WERI-Rb-1 (cell line): ENCODE measurements around the gene ATAD1.
"Not testable (repeated sequence)": the region's sequence is repeated elsewhere in the genome, so short reads cannot be mapped to it uniquely, and the experiment has no call there.

Experiments used
- DNase-seq: peaks from one replicate; pipeline ENCODE4 v3.0.0-alpha.2; 2020
- H3K27ac ChIP-seq: fragments of 250-450 bp; sonication (Bioruptor Pico); 2 replicates; pipeline ENCODE4 v1.5.1; 2020; ENCODE audit warnings: mild to moderate bottlenecking, moderate library complexity
- H3K27me3 ChIP-seq: fragments of 250-450 bp; sonication (Bioruptor Pico); 2 replicates; pipeline ENCODE4 v1.5.1; 2021; ENCODE audit warnings: mild to moderate bottlenecking, low read depth, moderate library complexity; ENCODE audit not compliant: insufficient read depth, severe bottlenecking
- H3K36me3 ChIP-seq: fragments of 250-450 bp; sonication (Bioruptor Pico); 2 replicates; pipeline ENCODE4 v1.5.1; 2020; ENCODE audit warnings: mild to moderate bottlenecking, moderate library complexity
- H3K4me3 ChIP-seq: 2 replicates; pipeline ENCODE4 v1.5.1; 2011; ENCODE audit warnings: low read depth, mild to moderate bottlenecking, control low read depth, low read length
- H3K9me3 ChIP-seq: fragments of 250-450 bp; sonication (Bioruptor Pico); 2 replicates; pipeline ENCODE4 v1.5.1; 2021; ENCODE audit warnings: mild to moderate bottlenecking, moderate library complexity; ENCODE audit not compliant: severe bottlenecking
- CTCF ChIP-seq: IDR thresholded peaks from 2 replicates; pipeline ENCODE4 v1.5.1; 2011; ENCODE audit warnings: low read depth, mild to moderate bottlenecking, control low read depth, inconsistent platforms, low read length

The ATAD1 gene

GRCh38 chr10:87817609-87818504 is at the start of gene ATAD1:
TSS of gene ATAD1 (minus strand) at chr10:87818226. CDS start at chr10:87814599, 3,627 bp downstream.
- Histone ChIP-seq H3K4me3 (peak within 1 kb of the TSS; percentile 96), H3K9me3 (no peaks in the 10 kb centered on the region), H3K36me3 (peaks cover 14% of the 10 kb centered on the region), H3K27ac (peak within 1 kb of the TSS; percentile 84), H3K27me3 (no peaks in the 10 kb centered on the region)
- peak; percentile 91 for DNase-seq
- 0 out of 2 replicates have a peak, but pooled peaks have one; percentile 13 for TF ChIP-seq CTCF

- no peak overlapping the region for H3K27ac ChIP-seq
Measured at GRCh38 chr10:87867453-87867852, 49.4 kb upstream of the ATAD1 start.

GRCh38 chr10:87866412-87866974 is 48.5 kb upstream of the ATAD1 start:
- no peak for TF ChIP-seq CTCF
- no peaks in the 10 kb centered on the region for H3K9me3 ChIP-seq
- no peak overlapping the region for H3K27ac ChIP-seq

More at GRCh38 chr10:87867453-87867852, 49.4 kb upstream of the ATAD1 start:
- Histone ChIP-seq H3K4me3 (no peak overlapping the region), H3K9me3 (no peaks in the 10 kb centered on the region), H3K36me3 (no peaks in the 10 kb centered on the region), H3K27me3 (no peaks in the 10 kb centered on the region)
- no peak for DNase-seq
- no peak for TF ChIP-seq CTCF

GRCh38 chr10:87865241-87865881 is 47.3 kb upstream of the ATAD1 start:
- no peaks in the 10 kb centered on the region for H3K36me3 ChIP-seq
- H3K4me3 ChIP-seq: peak overlapping the region; percentile 68
- no peaks in the 10 kb centered on the region for H3K27me3 ChIP-seq
- TF ChIP-seq CTCF: no peak
- DNase-seq: no peak
- H3K27ac ChIP-seq: peak overlapping the region; percentile 74
- no peaks in the 10 kb centered on the region for H3K9me3 ChIP-seq

More at GRCh38 chr10:87866412-87866974, 48.5 kb upstream of the ATAD1 start:
- Histone ChIP-seq H3K27me3 (no peaks in the 10 kb centered on the region), H3K36me3 (no peaks in the 10 kb centered on the region), H3K4me3 (peak overlapping the region; percentile 68)
- no peak for DNase-seq

GRCh38 chr10:87864496-87865059 is 46.6 kb upstream of the ATAD1 start:
- Histone ChIP-seq H3K36me3 (no peaks in the 10 kb centered on the region), H3K27ac (peak overlapping the region; percentile 74), H3K27me3 (no peaks in the 10 kb centered on the region), H3K4me3 (peak overlapping the region; percentile 68), H3K9me3 (no peaks in the 10 kb centered on the region)
- peak; percentile 10 for DNase-seq
- TF ChIP-seq CTCF: no peak

- peak; percentile 27 for DNase-seq
- Histone ChIP-seq H3K4me3 (peak overlapping the region; percentile 68), H3K27ac (peak overlapping the region; percentile 88)
- not testable (repeated sequence) for H3K9me3 ChIP-seq, H3K27me3 ChIP-seq, H3K36me3 ChIP-seq
Measured at GRCh38 chr10:87863951-87864495, 46.0 kb upstream of the ATAD1 start.
